Kidney capillary endothelial cell (primary cell): ENCODE data around the gene HIVEP2.
A peak's percentile ranks its signal among the peaks of the same experiment; 100 is the strongest.

Experiments
- DNase-seq: peaks from one replicate; pipeline ENCODE4 v3.0.0-alpha.2; 2018; ENCODE audit warnings: low spot score

Gene HIVEP2

GRCh38 chr6:142914937-142915697 is 29.9 kb downstream of the HIVEP2 start:
- DNase-seq = no peak

DNA sequence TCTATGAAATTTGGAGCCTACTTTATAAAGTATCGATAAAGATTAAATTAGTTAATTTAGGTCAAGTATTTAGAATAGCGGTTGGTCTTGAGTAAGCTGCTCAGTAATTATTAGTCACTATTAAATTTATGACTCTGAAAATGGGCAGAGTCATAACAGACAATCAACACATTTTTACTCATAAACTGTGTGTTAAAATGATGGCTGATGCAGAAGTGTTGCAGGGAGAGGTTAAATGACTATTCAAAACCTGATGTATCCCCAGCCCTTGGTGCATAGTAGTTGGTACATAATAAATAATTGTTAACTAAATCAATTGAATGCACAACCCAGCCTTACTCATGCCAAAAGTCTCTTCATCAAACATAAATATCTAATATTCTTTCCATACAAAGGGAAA is 30.6 kb downstream of the HIVEP2 start:
- no peak for DNase-seq

DNA sequence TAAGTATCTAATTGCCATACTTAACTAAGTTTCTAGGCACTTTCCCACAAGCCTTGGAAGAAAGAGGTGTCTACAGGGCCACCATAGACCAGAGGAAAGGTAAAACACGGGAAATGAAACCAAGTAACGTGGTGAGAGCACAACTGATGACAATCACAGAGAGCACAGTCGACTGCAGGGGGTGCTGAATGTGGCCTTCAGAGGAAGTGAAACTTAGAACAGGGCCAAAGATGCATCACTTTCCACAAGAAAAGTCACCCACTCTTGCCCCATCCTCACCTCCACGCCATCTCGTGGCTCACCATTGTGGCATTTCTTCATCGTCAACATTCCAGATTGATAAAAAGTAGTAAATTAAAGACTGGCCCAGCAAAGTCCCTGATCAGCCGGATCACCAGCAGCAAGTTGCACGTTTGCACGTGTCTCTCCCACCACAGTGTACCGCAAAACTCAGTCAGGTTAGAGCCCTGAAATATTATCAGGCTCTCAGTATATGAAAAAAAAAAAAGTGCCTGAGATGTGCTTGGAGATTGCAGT is 31.4 kb downstream of the HIVEP2 start:
- DNase-seq = no peak

GRCh38 chr6:142913036-142913510 is 31.9 kb downstream of the HIVEP2 start:
- no peak for DNase-seq

DNA sequence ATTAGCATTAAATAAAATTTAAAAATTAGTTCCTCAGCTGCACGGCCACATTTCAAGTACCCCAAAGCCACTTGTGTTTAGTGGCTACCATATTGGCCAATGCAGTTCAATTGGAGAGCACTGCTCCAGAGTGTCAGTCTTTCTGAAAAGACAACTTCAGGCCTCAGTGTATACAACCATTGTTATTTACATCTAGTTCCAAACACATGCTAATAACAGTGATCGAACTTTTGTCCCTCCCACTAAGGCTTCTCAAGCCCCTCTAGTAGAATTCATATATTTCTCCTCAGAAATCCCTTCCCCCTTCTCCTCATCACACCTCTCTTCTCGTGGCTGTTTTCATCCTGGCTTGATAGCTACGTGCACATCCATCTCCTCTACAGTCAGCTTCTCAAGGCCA is 32.9 kb downstream of the HIVEP2 start:
- no peak for DNase-seq

GRCh38 chr6:142911430-142911829 is 33.5 kb downstream of the HIVEP2 start:
- DNase-seq = no peak

DNA sequence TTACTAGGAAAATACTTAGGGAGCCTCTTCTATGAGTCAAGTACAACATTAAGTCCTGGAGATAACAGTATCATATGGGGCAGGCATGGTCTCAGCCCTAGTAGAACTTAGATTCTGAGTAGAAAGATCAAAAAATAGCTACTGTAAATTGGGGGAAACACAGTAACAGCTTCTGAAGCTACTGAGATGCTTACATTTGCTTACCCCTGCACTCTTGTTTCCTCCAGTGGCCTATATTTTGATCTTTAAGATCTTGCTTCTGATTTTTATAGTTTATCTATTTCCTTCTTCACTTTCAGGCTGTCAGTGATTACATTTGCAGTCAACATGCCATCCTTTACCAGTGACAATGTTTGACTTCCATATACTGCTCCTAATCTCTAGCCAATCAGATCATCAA is 35.3 kb downstream of the HIVEP2 start:
- DNase-seq = no peak

- no peak for DNase-seq
Observed at GRCh38 chr6:142908235-142908634, 36.7 kb downstream of the HIVEP2 start.

DNA sequence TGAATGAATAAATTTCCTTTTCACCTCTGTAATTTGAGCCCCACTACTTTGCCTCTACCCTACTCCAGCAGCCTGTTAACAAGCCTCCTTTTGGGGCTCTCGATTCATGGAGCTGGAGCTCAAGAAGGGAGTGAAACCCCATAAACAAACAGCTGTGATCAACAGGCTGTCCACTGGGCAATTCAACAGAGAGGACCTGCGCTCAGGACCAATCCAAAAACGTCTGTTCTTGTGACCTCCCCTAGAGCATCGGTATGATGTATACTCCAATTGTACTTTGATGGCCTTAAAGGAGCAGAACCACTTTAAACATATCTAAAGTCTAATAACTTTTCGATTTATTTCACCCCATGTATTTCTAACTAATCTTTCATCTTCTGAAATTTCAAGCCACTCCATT is 37.4 kb downstream of the HIVEP2 start:
- DNase-seq = no peak

DNA sequence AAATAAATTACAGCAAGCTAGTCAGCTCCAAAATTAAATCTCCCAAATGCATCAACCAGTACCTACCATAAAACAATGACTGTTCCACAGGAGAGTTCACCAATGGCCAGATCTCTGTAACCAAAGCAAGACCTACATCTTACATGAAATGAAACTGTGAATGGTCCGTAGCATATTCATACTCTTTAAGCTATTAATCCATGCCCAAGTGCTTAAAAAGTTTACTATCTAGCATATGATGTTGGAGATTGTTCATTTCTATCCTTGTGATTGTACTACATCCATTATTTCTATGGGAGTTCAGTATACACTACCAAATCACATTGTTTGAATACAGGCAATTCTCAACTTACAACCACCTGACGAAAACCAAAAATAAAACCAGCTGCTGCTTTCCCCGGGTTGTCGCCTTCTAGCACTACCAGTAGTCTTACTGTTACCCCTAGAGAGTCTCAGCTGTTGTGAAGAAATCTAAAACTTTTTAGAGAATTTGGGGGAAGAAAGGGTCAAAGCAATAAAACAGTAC is 38.0 kb downstream of the HIVEP2 start:
- DNase-seq = no peak

GRCh38 chr6:142903812-142904211 is 41.2 kb downstream of the HIVEP2 start:
- DNase-seq = no peak

DNA sequence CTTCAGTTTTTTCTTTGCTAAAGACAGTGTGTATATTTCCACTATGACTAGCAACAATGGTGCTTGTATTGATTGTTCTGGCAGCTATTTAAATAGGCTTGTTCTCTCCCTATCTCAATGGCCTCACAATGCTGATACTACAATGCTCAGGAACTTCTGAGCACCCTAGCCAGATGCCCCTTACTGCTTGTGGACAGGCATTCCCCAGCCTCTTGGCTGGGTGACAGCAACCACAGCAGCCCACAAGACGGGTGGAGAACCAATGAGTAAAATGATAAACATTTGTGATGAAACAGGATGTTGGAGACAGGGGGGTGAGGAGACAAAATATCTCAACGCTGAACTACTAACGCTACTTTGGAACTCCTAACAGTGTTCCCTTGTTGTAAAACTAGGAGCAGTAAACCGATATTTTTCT is 42.3 kb downstream of the HIVEP2 start:
- peak; percentile 62 for DNase-seq

- DNase-seq = no peak
Observed at GRCh38 chr6:142901611-142902010, 43.4 kb downstream of the HIVEP2 start.

DNA sequence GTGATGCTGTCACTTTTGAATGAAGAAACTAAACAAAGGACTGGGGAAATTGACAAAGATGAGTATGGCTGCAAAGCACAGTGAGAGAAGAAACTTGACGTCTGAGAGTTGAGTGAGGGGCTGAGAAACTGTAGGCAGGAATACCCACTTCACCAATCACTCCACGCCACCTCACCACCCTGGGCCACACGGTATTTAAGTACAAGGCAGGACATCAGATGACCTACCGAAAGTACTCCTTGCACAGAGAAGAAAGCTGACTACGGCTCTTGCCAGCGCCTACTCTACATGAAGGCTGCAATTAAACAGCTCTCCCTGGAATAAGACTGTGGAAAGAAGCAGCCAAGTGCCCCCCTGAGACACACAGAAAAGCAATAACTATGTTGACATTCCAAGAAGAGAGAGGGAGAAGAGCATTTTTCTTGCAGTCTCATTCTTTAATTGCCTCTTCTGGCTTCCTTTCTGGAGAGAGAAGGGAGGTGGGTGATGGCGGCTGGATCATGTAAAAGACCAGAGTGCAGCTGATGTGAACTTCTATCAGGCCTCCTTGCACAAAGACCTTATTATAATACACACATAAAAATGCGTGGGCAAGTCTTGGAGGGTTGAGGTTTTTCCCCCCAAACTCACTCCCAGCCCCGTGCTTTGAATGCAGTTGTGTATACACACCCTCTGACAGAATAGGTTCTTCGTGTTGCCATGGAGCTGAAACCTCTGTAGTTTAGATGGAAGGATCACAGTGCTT is 44.6 kb downstream of the HIVEP2 start:
- DNase-seq = no peak

GRCh38 chr6:142898927-142899895 is 45.8 kb downstream of the HIVEP2 start:
- DNase-seq = no peak

DNA sequence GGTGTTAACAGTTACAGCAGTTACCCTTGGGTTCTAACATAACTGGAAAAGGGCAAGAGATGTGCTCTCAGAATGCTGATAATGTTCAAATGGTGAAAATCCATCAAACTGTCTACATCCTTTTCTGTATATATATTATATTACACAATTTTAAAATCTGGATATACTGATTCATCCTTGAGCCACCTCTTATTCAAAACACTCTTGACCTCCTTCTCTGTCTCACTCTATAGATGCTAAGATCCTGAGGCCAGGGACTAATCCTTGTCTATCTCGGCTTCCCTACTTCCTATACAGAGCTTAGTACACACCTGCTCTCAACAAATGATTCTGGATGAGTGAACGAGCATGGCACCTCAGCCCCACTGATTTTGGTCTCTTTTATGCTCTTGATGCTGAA is 47.3 kb downstream of the HIVEP2 start:
- no peak for DNase-seq

DNA sequence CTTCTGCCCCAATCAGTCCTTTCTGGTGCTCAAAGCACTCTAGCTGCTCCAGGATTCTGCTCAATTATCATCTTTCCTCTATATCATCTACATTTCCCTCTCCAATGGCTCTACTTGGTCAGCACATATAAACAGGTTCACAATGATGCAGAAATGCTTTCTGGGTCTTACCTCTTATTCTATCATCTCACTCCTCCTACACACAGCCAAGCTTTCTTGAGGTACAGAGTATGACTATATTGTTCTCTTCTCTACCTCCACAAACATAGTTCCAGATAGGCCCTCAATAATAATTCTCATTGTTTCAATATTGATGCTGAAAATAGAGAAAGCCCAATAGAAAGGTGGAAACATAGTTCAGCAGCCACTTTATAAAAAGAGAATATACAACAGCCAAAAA is 48.2 kb downstream of the HIVEP2 start:
- DNase-seq = no peak

DNA sequence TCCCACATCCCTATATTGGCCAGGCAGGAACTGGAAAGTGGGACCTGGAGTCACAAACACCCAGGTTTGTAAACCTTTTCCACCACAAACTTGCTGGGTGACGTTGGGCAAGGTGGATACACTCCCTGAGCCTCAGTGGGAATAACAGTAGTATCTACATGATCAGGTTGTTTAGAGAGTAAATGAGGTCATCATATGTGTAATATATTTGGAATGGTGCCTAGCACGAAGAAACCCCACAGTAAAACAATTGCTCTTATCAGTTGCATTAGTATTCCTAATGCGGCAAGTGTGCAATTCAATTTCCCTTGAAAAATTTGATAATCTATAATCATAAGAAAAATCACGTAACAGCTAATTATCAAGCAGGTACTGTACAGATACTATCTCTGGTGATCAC is 51.9 kb downstream of the HIVEP2 start:
- no peak for DNase-seq

GRCh38 chr6:142892254-142893021 is 52.5 kb downstream of the HIVEP2 start:
- DNase-seq = no peak

- DNase-seq = no peak
Observed at GRCh38 chr6:142891454-142891853, 53.5 kb downstream of the HIVEP2 start.

- no peak for DNase-seq
Observed at GRCh38 chr6:142888456-142888855, 56.5 kb downstream of the HIVEP2 start.
